M059J (cell line): Measurements from ENCODE around the gene SPRY2. TPM values are rescaled to one million over a fixed set of nuclear protein-coding genes. Genes with fewer than 3 reads are reported as not detected.
A peak's percentile ranks its signal among the peaks of the same experiment; 100 is the strongest.
"Not testable (repeated sequence)": the region's sequence is repeated elsewhere in the genome, so short reads cannot be mapped to it uniquely, and the experiment has no call there.

Experiments
- DNase-seq: peaks from one replicate; pipeline ENCODE4 v3.0.0-alpha.2; 2012; ENCODE audit warnings: low read depth
- total RNA-seq: library from RNA; depleted of rRNA; stranded (reverse); fragments of >200 nt; shearing (Covaris generic); gene quantifications from 2 replicates; pipeline ENCODE4 v1.2.3, GENCODE V29; 2014

The SPRY2 gene
- total RNA-seq, 1 experiment from 2014 or later = 8.2 TPM

- not testable (repeated sequence) for DNase-seq
Observed at GRCh38 chr13:80355496-80356094, 14.7 kb upstream of the SPRY2 start.

GRCh38 chr13:80348750-80349149 is 7.8 kb upstream of the SPRY2 start:
- DNase-seq = no peak

- DNase-seq = no peak
Observed at GRCh38 chr13:80348314-80348713, 7.4 kb upstream of the SPRY2 start.

GRCh38 chr13:80345771-80346510 is 5.0 kb upstream of the SPRY2 start:
- DNase-seq = no peak

DNA sequence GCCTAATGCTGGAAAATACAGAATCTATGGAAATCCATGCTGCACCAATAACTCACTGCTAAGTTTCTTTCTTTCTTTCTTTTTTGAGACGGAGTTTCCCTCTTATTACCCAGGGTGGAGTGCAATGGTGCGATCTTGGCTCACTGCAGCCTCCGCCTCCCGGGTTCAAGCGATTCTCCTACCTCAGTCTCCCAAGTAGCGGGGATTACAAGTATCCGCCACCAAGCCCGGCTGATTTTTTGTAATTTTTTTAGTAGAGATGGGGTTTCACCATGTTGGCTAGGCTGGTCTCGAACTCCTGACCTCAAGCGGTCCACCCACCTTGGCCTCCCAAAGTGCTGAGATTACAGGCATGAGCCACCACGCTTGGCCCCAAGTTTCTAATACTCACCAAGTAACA is 3.1 kb upstream of the SPRY2 start:
- DNase-seq = not testable (repeated sequence)

DNA sequence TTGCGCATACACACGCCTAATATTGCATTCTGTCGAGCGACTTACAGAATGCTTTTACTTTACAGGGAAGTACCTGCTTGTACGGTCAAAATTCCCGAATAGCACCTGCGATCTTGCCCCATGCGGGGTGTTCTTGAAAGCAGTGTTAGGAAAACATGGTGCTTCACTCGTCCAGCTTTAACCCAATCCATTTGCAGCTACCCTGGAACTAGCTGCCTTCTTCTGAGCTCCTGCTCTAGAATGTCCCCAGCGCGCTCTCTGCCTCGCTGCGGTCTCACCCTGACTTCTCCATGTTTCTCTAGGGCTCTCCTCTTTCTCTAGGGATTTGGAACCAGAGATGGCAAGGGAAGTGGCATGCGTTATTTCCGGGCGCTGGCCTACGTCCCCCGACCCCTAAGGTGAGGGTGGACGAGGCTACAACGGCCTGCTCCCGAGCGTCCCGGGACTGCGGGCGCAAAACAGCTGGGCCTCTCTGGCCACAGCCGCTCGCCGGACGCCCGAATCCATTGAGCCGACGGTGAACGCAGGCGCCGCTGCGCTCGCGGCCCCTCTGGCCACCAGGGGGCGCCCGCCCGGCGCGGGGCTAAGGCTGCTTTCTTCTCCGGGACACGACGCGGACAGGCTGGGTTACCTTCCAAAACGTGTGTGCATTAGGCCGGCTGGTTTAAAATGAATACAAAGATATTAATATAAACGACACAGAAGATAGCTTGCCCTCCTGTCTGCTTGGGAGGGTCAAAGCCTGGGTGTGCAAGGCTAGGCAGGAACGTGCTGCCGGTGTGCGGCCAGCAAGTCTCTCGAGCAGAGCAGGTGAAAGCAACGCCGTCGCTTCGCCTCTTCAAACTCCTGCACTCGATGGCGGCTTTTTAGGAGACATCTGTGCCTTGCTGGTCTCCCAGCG is 1.8 kb upstream of the SPRY2 start:
- peak; percentile 68 for DNase-seq

- DNase-seq = peak; percentile 43
Observed at GRCh38 chr13:80341756-80342370, 937 bp upstream of the SPRY2 start.

GRCh38 chr13:80340651-80341100 is 250 bp downstream of the SPRY2 start:
- peak; percentile 65 for DNase-seq

DNA sequence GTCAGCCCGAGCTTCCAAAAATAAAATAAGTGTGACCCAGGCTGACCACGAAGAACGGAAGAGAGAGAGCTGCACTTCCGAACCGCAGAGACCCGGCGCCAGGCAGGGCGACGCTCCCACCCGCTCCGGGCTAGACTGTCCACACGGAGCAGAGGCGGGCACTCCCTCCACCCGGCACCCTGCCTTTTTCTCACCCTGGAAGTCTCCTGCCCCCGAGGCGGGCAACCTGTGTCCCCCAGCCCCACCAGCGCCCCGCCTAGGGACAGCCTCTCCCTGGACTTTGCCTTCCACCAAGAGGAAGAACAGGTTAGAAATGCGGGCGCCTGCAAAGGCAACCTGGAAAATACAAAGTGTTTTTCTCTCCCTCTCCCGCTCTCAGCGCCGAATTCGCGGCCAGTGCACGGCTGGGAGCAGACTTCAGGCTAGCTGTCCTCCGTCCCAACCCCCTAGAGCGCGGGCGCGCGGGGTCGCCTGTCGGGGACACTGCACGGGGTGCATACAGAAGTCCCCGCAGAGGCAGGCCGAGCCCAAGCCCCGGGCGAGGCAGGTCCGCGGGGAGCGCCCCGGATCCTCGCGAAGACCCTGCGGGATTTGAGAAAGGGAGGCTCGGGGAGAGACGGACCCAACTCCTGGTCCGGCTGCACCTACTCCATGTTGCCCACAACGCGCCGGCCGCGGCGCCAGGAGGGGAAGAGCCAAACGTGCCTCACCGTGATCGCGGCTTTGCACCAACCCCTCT is 845 bp downstream of the SPRY2 start:
- DNase-seq = peak; percentile 50

DNA sequence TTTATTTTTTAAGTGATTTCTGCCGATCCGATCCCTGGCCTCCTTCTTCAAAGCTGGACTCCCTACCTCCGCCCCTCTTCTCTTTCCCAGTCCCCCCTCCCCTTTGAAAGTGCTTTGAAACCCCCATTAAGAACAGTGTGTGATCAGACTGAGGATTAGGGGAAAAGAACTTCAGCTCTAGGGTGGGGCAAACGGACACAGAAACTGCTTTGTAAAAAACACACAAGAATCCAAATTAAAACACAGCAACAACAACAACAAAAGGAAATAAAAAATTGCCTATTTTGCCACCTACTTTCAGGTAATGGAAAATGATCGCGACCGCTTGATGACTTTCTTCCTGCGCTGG is 1.4 kb downstream of the SPRY2 start:
- peak; percentile 14 for DNase-seq

GRCh38 chr13:80338781-80339562 is 2.0 kb downstream of the SPRY2 start:
- peak; percentile 58 for DNase-seq

DNA sequence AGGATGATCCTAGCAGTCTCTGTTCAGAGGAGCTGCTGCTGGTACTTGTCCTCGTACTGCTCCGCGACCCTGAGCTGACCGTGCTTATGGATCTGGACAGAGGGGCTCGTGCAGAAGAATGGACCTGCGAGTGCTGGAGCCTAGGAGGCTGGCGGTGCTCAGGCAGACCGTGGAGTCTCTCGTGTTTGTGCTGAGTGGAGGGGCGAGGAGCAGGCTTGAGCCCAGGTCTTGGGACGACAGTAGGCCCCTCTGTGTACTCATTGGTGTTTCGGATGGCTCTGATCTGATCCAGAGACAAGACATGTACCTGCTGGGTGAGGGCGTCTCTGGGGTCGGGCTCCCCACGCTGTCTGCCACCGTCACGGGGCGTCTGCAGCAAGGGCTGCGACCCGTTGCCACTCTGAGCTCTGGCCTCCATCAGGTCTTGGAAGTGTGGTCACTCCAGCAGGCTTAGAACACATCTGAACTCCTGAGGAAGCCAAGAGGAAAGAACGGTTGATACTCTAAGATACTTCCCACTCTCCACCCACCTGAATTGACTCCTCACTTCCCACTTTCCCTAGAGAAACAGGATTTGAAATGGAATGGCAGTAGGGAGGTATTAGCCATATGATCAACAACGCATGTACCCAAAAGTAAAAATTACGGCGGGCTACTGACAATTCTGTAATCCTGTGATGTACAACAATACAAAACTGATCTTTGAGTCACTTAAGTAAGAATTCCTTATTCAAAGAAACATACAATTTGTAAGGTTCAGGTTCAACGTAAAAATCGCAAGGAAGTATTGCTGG is 3.4 kb downstream of the SPRY2 start:
- no peak for DNase-seq

DNA sequence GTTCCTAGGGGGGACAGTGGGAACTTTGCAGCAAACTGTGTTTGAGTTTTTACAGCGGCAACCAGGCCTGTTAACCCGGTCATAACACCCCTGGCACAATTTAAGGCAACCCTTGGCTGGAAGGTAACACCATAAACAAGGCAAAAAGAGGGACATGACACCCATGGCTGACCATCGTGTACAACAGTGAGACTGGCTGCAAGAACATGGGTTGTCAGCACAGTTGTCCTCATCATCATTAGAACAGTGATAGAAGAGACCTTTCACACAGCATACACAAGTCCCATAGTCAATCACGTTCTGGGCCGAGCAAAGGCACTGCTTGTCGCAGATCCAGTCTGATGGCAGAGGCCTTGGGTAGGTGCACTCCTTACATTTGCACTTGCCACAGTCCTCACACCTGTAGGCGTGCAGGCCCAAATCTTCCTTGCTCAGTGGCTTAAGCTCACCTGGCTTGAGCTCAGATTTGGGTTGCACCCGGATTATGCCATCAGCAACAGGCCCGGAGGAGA is 4.1 kb downstream of the SPRY2 start:
- no peak for DNase-seq

- no peak for DNase-seq
Observed at GRCh38 chr13:80336370-80336769, 4.6 kb downstream of the SPRY2 start.

DNA sequence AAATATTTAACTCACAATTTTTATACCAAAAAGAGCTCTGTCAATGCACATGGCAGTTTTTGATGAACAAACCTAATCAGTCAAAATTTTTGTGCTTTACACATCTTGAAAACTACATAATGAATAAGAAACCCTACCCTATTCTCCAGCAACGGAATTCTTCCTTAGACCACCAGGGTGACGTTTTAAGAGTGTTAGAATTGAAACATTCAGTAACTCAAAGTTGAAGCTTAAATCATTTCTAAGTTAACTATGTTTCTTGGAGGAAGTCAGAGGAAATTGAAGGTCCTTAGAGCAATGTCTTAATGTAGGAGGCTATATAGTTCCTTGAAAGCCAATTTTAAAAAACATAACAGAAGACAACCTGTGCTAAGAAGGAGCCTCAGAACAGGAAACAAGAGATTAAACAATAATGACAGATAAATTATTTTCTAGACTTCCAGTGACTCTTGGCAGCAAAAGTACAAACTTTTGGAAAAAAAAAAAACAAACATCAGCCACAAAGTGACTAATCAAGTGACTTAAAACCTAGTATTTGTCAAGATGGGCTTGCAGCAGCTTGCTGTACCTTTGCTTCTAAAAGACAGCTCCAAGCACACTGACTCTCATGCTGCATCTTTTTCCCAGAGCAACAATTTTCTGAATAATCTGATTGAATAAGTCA is 6.2 kb downstream of the SPRY2 start:
- peak; percentile 69 for DNase-seq

GRCh38 chr13:80331984-80332383 is 8.9 kb downstream of the SPRY2 start:
- DNase-seq = no peak

DNA sequence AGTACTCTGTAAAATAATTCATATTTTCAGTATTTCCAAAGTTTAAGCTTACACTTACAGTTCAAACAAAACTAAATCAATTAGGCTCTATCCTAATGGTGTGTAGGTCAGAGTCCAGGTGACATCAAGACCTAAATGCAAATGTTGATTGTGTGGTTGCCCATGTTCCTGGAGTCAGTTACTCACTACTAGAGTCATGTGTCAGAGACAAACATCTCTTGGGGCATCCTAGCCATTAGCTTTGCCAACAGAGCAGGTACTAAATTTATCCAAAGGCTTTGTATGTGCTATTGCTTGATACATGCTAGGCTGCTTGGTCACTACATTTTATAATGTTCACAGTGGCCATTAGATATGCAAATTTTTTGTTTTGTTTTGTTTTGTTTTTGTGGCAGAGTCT is 11.7 kb downstream of the SPRY2 start:
- DNase-seq = no peak

- no peak for DNase-seq
Observed at GRCh38 chr13:80319004-80319403, 21.9 kb downstream of the SPRY2 start.
